GM23338 (cell line): Measurements from ENCODE around the gene TBATA.

ENCODE experiments used
- CREB1 ChIP-seq: fragments of 250-450 bp; sonication (Bioruptor Pico); IDR thresholded peaks from 2 replicates; pipeline ENCODE4 v1.5.0; 2020; ENCODE audit warnings: low read depth, mild to moderate bottlenecking, moderate library complexity
- CTCF ChIP-seq, 2 experiments: fragments of 200-600 bp in 1 of 2; sonication (generic) in 1 of 2; conservative IDR thresholded peaks; 2 replicates each; pipeline versions ENCODE4 v1.5.1 to v1.6.1; 2016 to 2017; ENCODE audit warnings: antibody characterized with exemption in 2 of 2, low read depth in 2 of 2, mild to moderate bottlenecking in 2 of 2, moderate library complexity in 1 of 2
- EZH2 ChIP-seq: fragments of 200-600 bp; sonication (generic); IDR thresholded peaks from one replicate; pipeline ENCODE4 v1.8.0; 2017; ENCODE audit warnings: antibody characterized with exemption, mild to moderate bottlenecking, low read depth; ENCODE audit not compliant: unreplicated experiment
- EZH2phosphoT487 ChIP-seq: fragments of 200-600 bp; sonication (generic); IDR thresholded peaks from one replicate; pipeline ENCODE4 v1.8.1; 2018; ENCODE audit warnings: antibody characterized with exemption; ENCODE audit not compliant: unreplicated experiment
- JUNB ChIP-seq: IDR thresholded peaks from one replicate; pipeline ENCODE4 v1.6.1; 2016; ENCODE audit warnings: antibody characterized with exemption; ENCODE audit not compliant: unreplicated experiment
- POLR2AphosphoS5 ChIP-seq: IDR thresholded peaks from 2 replicates; pipeline ENCODE4 v1.6.1; 2016; ENCODE audit warnings: antibody characterized with exemption, low read depth
- STAT1 ChIP-seq: IDR thresholded peaks from one replicate; pipeline ENCODE4 v1.6.1; 2016; ENCODE audit warnings: antibody characterized with exemption; ENCODE audit not compliant: unreplicated experiment
- TF ChIP-seq, protein P1 (sequence below): IDR thresholded peaks from one replicate; pipeline ENCODE4 v1.6.1; 2018; ENCODE audit warnings: antibody characterized with exemption; ENCODE audit not compliant: unreplicated experiment

DNA sequence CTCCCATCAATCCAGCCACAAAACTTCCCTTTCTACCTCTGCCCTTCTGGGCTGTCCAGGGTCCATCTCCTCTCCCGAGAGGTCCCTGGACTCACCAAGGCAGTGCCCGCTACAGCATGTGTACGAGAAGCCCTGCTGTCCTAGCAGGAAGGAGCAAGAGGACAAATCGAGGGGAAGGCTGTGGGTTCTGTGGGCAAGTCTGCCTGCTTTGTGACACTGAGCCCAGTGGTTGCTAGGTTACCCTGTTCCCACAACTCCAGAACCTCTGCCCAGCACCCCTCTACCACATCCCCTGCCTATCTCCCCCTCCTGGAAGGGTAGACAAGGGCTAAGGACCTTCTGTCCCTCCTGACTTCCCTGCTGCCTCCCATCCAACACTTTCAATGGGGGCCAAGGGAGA lies at the start of gene TBATA:
- TF ChIP-seq CTCF (conservative IDR thresholded peaks at IDR 0.05; ENCODE audit: low read depth in 2 of 2) (no peak), EZH2phosphoT487 (no peak), POLR2AphosphoS5 (no peak), STAT1 (no peak), CREB1 (no peak), EZH2 (no peak), JUNB (no peak)
- TF ChIP-seq, protein P1, sequence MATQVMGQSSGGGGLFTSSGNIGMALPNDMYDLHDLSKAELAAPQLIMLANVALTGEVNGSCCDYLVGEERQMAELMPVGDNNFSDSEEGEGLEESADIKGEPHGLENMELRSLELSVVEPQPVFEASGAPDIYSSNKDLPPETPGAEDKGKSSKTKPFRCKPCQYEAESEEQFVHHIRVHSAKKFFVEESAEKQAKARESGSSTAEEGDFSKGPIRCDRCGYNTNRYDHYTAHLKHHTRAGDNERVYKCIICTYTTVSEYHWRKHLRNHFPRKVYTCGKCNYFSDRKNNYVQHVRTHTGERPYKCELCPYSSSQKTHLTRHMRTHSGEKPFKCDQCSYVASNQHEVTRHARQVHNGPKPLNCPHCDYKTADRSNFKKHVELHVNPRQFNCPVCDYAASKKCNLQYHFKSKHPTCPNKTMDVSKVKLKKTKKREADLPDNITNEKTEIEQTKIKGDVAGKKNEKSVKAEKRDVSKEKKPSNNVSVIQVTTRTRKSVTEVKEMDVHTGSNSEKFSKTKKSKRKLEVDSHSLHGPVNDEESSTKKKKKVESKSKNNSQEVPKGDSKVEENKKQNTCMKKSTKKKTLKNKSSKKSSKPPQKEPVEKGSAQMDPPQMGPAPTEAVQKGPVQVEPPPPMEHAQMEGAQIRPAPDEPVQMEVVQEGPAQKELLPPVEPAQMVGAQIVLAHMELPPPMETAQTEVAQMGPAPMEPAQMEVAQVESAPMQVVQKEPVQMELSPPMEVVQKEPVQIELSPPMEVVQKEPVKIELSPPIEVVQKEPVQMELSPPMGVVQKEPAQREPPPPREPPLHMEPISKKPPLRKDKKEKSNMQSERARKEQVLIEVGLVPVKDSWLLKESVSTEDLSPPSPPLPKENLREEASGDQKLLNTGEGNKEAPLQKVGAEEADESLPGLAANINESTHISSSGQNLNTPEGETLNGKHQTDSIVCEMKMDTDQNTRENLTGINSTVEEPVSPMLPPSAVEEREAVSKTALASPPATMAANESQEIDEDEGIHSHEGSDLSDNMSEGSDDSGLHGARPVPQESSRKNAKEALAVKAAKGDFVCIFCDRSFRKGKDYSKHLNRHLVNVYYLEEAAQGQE: no peak
